LNCAP (cell line): Measurements from ENCODE around the gene CEL.

Source experiments
- CTCF ChIP-seq: fragments of 450-650 bp; IDR thresholded peaks from 2 replicates; pipeline ENCODE4 v1.5.1; 2017; ENCODE audit warnings: mild to moderate bottlenecking

CEL gene

GRCh38 chr9:133104718-133105460 is 43.1 kb downstream of the CEL start:
- TF ChIP-seq CTCF, result no peak

GRCh38 chr9:133105461-133105770 is 43.6 kb downstream of the CEL start:
- TF ChIP-seq CTCF, result no peak

- no peak for TF ChIP-seq CTCF
These were observed 44.9 kb downstream of the CEL start for GRCh38 chr9:133106511-133107244.

- no peak for TF ChIP-seq CTCF
These were observed 45.5 kb downstream of the CEL start for GRCh38 chr9:133107245-133107722.

GRCh38 chr9:133107961-133108793 is 46.4 kb downstream of the CEL start:
- no peak for TF ChIP-seq CTCF

- no peak for TF ChIP-seq CTCF
These were observed 47.2 kb downstream of the CEL start for GRCh38 chr9:133108794-133109641.
